PFSK-1 (cell line): ENCODE results near the gene TOPAZ1.

Experiments
- FOXP2 ChIP-seq: optimal IDR thresholded peaks from 2 replicates; pipeline ENCODE3; 2011; ENCODE audit warnings: borderline replicate concordance, control low read depth, inconsistent platforms; ENCODE audit not compliant: insufficient read depth; ENCODE audit errors: extremely low read length, extremely low read depth
- POLR2AphosphoS5 ChIP-seq: IDR thresholded peaks from 2 replicates; pipeline ENCODE4 v1.6.1; 2012; ENCODE audit warnings: low read depth, mild to moderate bottlenecking, control low read depth, low read length, moderate library complexity
- SIN3A ChIP-seq: IDR thresholded peaks from 2 replicates; pipeline ENCODE4 v1.6.1; 2012; ENCODE audit warnings: mild to moderate bottlenecking, low read length, moderate library complexity, borderline replicate concordance; ENCODE audit not compliant: insufficient read depth
- TAF1 ChIP-seq: IDR thresholded peaks from 2 replicates; pipeline ENCODE4 v1.6.1; 2012; ENCODE audit warnings: low read length, control low read depth, borderline replicate concordance; ENCODE audit not compliant: insufficient read depth
- TF ChIP-seq, protein P1 (sequence below), 2 experiments: IDR thresholded peaks; 2 replicates each; pipeline versions ENCODE4 v1.6.1 to v1.8.0; 2011 to 2012; ENCODE audit warnings: low read depth in 2 of 2, low read length in 2 of 2, control low read depth in 1 of 2, inconsistent platforms in 1 of 2, mild to moderate bottlenecking in 1 of 2, moderate library complexity in 1 of 2; ENCODE audit not compliant: insufficient read depth in 1 of 2

TOPAZ1 gene

DNA sequence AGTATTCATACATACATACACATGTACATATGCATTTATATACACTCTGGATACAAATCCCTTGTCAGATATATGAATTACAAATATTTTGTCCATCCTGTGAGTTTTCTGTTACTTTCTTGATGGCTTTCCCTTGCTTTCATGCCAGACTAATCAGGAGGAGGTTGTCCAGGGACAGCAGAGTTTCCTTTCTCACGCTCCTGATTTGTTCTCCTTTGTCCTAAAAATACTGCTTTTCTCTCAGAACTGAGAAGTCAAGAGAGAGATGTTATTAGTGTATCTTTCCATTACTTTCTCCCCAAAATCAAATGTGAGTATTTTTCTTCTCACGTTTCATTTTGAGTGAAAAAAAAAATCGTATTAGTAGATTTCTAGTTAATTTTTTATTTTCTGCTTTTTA is 84.8 kb downstream of the TOPAZ1 start:
- TF ChIP-seq FOXP2: no peak
- TF ChIP-seq SIN3A: no peak
- TF ChIP-seq, protein P1, sequence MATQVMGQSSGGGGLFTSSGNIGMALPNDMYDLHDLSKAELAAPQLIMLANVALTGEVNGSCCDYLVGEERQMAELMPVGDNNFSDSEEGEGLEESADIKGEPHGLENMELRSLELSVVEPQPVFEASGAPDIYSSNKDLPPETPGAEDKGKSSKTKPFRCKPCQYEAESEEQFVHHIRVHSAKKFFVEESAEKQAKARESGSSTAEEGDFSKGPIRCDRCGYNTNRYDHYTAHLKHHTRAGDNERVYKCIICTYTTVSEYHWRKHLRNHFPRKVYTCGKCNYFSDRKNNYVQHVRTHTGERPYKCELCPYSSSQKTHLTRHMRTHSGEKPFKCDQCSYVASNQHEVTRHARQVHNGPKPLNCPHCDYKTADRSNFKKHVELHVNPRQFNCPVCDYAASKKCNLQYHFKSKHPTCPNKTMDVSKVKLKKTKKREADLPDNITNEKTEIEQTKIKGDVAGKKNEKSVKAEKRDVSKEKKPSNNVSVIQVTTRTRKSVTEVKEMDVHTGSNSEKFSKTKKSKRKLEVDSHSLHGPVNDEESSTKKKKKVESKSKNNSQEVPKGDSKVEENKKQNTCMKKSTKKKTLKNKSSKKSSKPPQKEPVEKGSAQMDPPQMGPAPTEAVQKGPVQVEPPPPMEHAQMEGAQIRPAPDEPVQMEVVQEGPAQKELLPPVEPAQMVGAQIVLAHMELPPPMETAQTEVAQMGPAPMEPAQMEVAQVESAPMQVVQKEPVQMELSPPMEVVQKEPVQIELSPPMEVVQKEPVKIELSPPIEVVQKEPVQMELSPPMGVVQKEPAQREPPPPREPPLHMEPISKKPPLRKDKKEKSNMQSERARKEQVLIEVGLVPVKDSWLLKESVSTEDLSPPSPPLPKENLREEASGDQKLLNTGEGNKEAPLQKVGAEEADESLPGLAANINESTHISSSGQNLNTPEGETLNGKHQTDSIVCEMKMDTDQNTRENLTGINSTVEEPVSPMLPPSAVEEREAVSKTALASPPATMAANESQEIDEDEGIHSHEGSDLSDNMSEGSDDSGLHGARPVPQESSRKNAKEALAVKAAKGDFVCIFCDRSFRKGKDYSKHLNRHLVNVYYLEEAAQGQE (IDR thresholded peaks at IDR 0.05; ENCODE audit: insufficient read depth in 1 of 2, low read depth in 2 of 2, low read length in 2 of 2): no peak
- TF ChIP-seq POLR2AphosphoS5: no peak
- no peak for TF ChIP-seq TAF1

DNA sequence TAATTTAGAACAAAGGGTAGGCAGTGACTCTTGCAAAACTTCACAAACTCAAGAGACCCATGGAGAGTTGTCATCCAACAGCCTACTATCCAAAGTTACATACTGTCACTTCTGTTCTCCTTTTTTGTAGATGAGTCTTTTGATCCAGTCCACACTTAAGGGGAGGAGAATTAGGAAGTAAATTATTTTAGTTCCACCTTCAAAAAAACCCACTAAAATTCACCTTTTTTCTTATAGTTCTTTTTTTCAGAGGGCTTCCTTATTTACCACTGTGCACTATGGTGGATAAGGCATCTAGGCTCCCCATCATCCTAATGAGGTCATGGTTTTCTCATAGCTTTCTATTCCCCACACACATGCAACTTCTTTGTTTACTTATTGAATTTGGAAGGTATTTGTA is 88.3 kb downstream of the TOPAZ1 start:
- TF ChIP-seq, protein P1 (IDR thresholded peaks at IDR 0.05; ENCODE audit: insufficient read depth in 1 of 2, low read depth in 2 of 2, low read length in 2 of 2): no peak
- TF ChIP-seq POLR2AphosphoS5 (no peak), TAF1 (no peak), FOXP2 (no peak), SIN3A (no peak)

DNA sequence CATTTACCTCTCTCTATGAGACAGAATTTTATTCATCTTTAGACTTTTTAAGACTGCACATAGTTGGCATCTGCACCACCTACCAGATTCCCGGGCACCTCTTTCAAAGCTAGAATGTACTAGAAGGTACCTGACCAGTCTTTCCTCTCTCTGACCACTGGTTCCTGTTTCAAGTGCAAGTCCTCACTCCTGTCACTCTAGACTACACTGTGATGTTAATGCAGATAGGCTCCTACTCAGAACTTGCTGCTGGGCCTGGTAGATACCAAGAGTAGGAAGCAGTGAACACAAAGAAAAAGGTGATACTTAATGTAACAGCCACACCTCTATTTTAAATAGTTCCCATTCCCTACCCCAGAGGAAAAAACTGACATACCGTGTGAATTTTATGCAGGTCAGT is 88.8 kb downstream of the TOPAZ1 start:
- TF ChIP-seq FOXP2: no peak
- TF ChIP-seq, protein P1 (IDR thresholded peaks at IDR 0.05; ENCODE audit: insufficient read depth in 1 of 2, low read depth in 2 of 2, low read length in 2 of 2): no peak
- no peak for TF ChIP-seq POLR2AphosphoS5
- TF ChIP-seq TAF1: no peak
- no peak for TF ChIP-seq SIN3A

DNA sequence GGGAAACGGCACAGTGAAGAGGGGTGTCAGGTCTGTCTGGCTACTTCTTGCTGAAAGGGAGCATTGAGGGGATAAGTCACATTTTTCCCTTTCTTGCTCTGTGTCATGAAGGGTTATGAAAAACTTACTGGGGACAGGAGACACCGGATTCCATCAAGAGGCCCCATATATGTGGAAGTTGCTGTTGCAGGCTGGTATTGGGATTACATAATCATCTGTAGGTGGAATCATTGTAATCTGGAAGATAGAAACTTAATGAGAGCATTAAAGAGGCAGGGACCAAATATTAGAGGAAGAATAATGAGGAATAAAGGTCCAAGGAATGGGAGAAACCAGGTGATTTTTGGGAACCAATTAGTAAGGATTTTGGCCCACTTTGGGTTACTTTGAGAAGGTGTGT is 92.6 kb downstream of the TOPAZ1 start:
- TF ChIP-seq POLR2AphosphoS5 (no peak), FOXP2 (no peak), SIN3A (no peak), TAF1 (no peak)
- TF ChIP-seq, protein P1 (IDR thresholded peaks at IDR 0.05; ENCODE audit: insufficient read depth in 1 of 2, low read depth in 2 of 2, low read length in 2 of 2): no peak

DNA sequence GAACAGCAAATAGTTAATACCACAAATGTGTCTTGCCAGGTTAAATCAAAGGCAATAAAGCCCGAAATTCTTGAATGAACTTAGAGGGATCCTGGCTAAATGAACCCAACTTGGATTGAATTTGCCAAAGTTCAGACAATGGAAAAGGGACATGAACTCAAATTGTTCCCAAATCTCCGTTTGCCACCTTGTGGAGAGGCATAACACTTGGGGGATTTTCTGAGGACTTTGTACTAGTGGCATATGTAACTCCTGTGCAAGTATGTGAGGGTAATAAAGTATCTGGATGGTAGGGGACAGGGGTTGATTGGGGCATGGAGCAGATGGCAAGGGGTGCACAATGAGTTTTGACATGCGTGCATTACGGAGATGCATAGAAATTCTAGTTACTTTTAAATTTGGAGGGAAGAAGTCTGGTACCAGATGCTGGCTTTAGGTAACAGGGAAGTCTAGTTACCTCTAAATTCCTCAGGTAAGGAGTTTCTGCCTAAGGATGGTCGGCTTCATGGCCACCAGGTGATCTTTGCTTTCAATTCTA is 95.6 kb downstream of the TOPAZ1 start:
- TF ChIP-seq POLR2AphosphoS5 (no peak), FOXP2 (no peak), TAF1 (no peak), SIN3A (no peak)
- TF ChIP-seq, protein P1 (IDR thresholded peaks at IDR 0.05; ENCODE audit: insufficient read depth in 1 of 2, low read depth in 2 of 2, low read length in 2 of 2): no peak
